Suprapubic skin (tissue), 4 donors: ENCODE measurements around the gene C22orf31. TPM values are rescaled to one million over a fixed set of nuclear protein-coding genes. Genes with fewer than 3 reads are reported as not detected.
"Not testable (repeated sequence)": the region's sequence is repeated elsewhere in the genome, so short reads cannot be mapped to it uniquely, and the experiment has no call there.

Experiments used
- DNase-seq, 2 donors: peaks; one replicate each; pipeline ENCODE4 v3.0.0-alpha.2; 2019; ENCODE audit warnings: low spot score in 2 of 2
- H3K27ac ChIP-seq: fragments of 200-600 bp; sonication (generic); one replicate; pipeline ENCODE4 v1.5.1; 2019
- H3K27me3 ChIP-seq: fragments of 200-600 bp; sonication (generic); one replicate; pipeline ENCODE4 v1.5.1; 2019
- H3K36me3 ChIP-seq: fragments of 200-600 bp; sonication (generic); one replicate; pipeline ENCODE4 v1.5.1; 2019
- H3K4me1 ChIP-seq: fragments of 200-600 bp; sonication (generic); one replicate; pipeline ENCODE4 v1.5.1; 2019
- H3K4me3 ChIP-seq: fragments of 200-600 bp; sonication (generic); one replicate; pipeline ENCODE4 v1.5.1; 2019; ENCODE audit warnings: mild to moderate bottlenecking
- H3K9me3 ChIP-seq: fragments of 200-600 bp; sonication (generic); one replicate; pipeline ENCODE4 v1.5.1; 2019
- CTCF ChIP-seq, 2 donors: fragments of 200-600 bp in 1 of 2; fragments of 450-650 bp in 1 of 2; sonication (generic) in 1 of 2; IDR thresholded peaks; one replicate each; pipeline ENCODE4 v1.5.1; 2016 to 2019; ENCODE audit warnings: antibody characterized with exemption in 2 of 2, mild to moderate bottlenecking in 1 of 2, moderate library complexity in 1 of 2
- EP300 ChIP-seq: sonication (generic); formaldehyde crosslinking; IDR thresholded peaks from one replicate; pipeline ENCODE4 v1.6.1; 2017; ENCODE audit warnings: antibody characterized with exemption
- POLR2A ChIP-seq, 2 donors: fragments of 450-650 bp; IDR thresholded peaks; one replicate each; pipeline ENCODE4 v1.6.1; 2017; ENCODE audit warnings: antibody characterized with exemption in 2 of 2, mild to moderate bottlenecking in 2 of 2, moderate library complexity in 2 of 2
- POLR2AphosphoS5 ChIP-seq, 3 donors: sonication (generic); formaldehyde crosslinking; IDR thresholded peaks; one replicate each; pipeline ENCODE4 v1.6.1; 2017; ENCODE audit warnings: antibody characterized with exemption in 3 of 3
- WGBS: methylation state at CpG from one replicate; pipeline ENCODE4 v1.1.5; 2018; 5-methylcytosine and 5-hydroxymethylcytosine counted together
- total RNA-seq, 4 donors: library from RNA; depleted of rRNA; stranded (reverse); fragments of >200 nt; gene quantifications; one replicate each; pipeline ENCODE4 v1.1.0, GENCODE V29; 2016

C22orf31 gene
- total RNA-seq, 4 donors from 2014 or later, result not detected

GRCh38 chr22:29041408-29041807, 20.2 kb downstream of the C22orf31 start:
- TF ChIP-seq POLR2A (IDR thresholded peaks at IDR 0.05) (no peak), EP300 (no peak), POLR2AphosphoS5 (IDR thresholded peaks at IDR 0.05) (no peak), CTCF (IDR thresholded peaks at IDR 0.05) (no peak)
- WGBS, result 45% methylated on average over 2 of the region's 2 CpGs
- no peak overlapping the region for H3K4me3 ChIP-seq
- no peak overlapping the region for H3K27ac ChIP-seq
- peaks cover 11% of the 10 kb centered on the region for H3K36me3 ChIP-seq
- no peaks in the 10 kb centered on the region for H3K27me3 ChIP-seq
- no peak for DNase-seq
- peaks cover 12% of the 10 kb centered on the region for H3K4me1 ChIP-seq
- no peaks in the 10 kb centered on the region for H3K9me3 ChIP-seq

- H3K36me3 ChIP-seq, result peaks cover 4% of the 10 kb centered on the region
- no peak overlapping the region for H3K4me3 ChIP-seq
- peaks cover 12% of the 10 kb centered on the region for H3K4me1 ChIP-seq
- H3K9me3 ChIP-seq, result no peaks in the 10 kb centered on the region
- no peak for DNase-seq
- H3K27ac ChIP-seq, result no peak overlapping the region
- TF ChIP-seq EP300 (no peak), POLR2A (IDR thresholded peaks at IDR 0.05) (no peak), CTCF (IDR thresholded peaks at IDR 0.05) (peak; percentile 90 to 94), POLR2AphosphoS5 (IDR thresholded peaks at IDR 0.05) (peak in 2 of 3 donors; percentile 6 to 23)
- H3K27me3 ChIP-seq, result no peaks in the 10 kb centered on the region
- WGBS, result 36% methylated on average over 9 of the region's 9 CpGs
Measured at GRCh38 chr22:29040385-29041275, 21.0 kb downstream of the C22orf31 start.

GRCh38 chr22:29039684-29040083, 21.9 kb downstream of the C22orf31 start:
- H3K27ac ChIP-seq, H3K27me3 ChIP-seq, DNase-seq, H3K36me3 ChIP-seq, H3K9me3 ChIP-seq, H3K4me3 ChIP-seq: not testable (repeated sequence)
- 92% methylated on average over 4 of the region's 4 CpGs for WGBS
- peaks cover 12% of the 10 kb centered on the region for H3K4me1 ChIP-seq

- Histone ChIP-seq H3K4me1 (peaks cover 12% of the 10 kb centered on the region), H3K9me3 (no peaks in the 10 kb centered on the region), H3K27me3 (no peaks in the 10 kb centered on the region), H3K27ac (no peak overlapping the region), H3K4me3 (no peak overlapping the region), H3K36me3 (no peaks in the 10 kb centered on the region)
- DNase-seq, result no peak
- 77% methylated on average over 9 of the region's 9 CpGs for whole genome bisulfite sequencing
- TF ChIP-seq POLR2A (IDR thresholded peaks at IDR 0.05) (no peak), POLR2AphosphoS5 (IDR thresholded peaks at IDR 0.05) (no peak), CTCF (IDR thresholded peaks at IDR 0.05) (no peak), EP300 (no peak)
Measured at GRCh38 chr22:29039148-29039547, 22.5 kb downstream of the C22orf31 start.

GRCh38 chr22:29037340-29037932, 24.2 kb downstream of the C22orf31 start:
- H3K27me3 ChIP-seq, result no peaks in the 10 kb centered on the region
- no peak overlapping the region for H3K4me3 ChIP-seq
- WGBS, result 74% methylated on average over 4 of the region's 4 CpGs
- DNase-seq, result no peak
- no peak overlapping the region for H3K27ac ChIP-seq
- no peaks in the 10 kb centered on the region for H3K9me3 ChIP-seq
- H3K36me3 ChIP-seq, result no peaks in the 10 kb centered on the region
- TF ChIP-seq POLR2A (IDR thresholded peaks at IDR 0.05), result no peak
- H3K4me1 ChIP-seq, result peaks cover 12% of the 10 kb centered on the region

GRCh38 chr22:29032584-29032983, 29.0 kb downstream of the C22orf31 start:
- 60% methylated on average over 2 of the region's 2 CpGs for WGBS
- H3K4me3 ChIP-seq, result no peak overlapping the region
- no peak for TF ChIP-seq POLR2AphosphoS5 (IDR thresholded peaks at IDR 0.05)
- TF ChIP-seq POLR2A (IDR thresholded peaks at IDR 0.05), result no peak
- TF ChIP-seq EP300, result no peak
- TF ChIP-seq CTCF (IDR thresholded peaks at IDR 0.05), result no peak
- H3K27ac ChIP-seq, result peak overlapping the region; percentile 88
- peaks cover 22% of the 10 kb centered on the region for H3K4me1 ChIP-seq
- H3K9me3 ChIP-seq, result no peaks in the 10 kb centered on the region
- no peaks in the 10 kb centered on the region for H3K27me3 ChIP-seq
- no peaks in the 10 kb centered on the region for H3K36me3 ChIP-seq
- DNase-seq, result no peak
